DND-41 (cell line): ENCODE measurements around the gene PDXK.
A peak's percentile ranks its signal among the peaks of the same experiment; 100 is the strongest.

ENCODE experiments used
- ATAC-seq: fragments of 200-7000 bp; cut with Tn5 transposase; 3 replicates; pipeline ENCODE4 v1.9.1; 2021; ENCODE audit warnings: low read depth; ENCODE audit not compliant: insufficient read depth
- DNase-seq: peaks from one replicate; pipeline ENCODE4 v3.0.0-alpha.2; 2020
- H2AFZ ChIP-seq: 2 replicates; pipeline ENCODE4 v1.6.0; 2012; ENCODE audit warnings: low read depth, low read length
- H3K27ac ChIP-seq: 2 replicates; pipeline ENCODE4 v1.5.1; 2012; ENCODE audit warnings: low read length, inconsistent platforms
- H3K27me3 ChIP-seq: fragments of 200-600 bp; sonication (generic); 2 replicates; pipeline ENCODE4 v1.6.0; 2012; ENCODE audit warnings: low read length, mild to moderate bottlenecking, inconsistent platforms; ENCODE audit not compliant: insufficient read depth, poor library complexity
- H3K36me3 ChIP-seq: 2 replicates; pipeline ENCODE4 v1.5.1; 2012; ENCODE audit warnings: low read length, inconsistent platforms; ENCODE audit not compliant: insufficient read depth
- H3K4me1 ChIP-seq: 2 replicates; pipeline ENCODE4 v1.5.1; 2012; ENCODE audit warnings: mild to moderate bottlenecking, low read length; ENCODE audit not compliant: insufficient read depth
- H3K4me2 ChIP-seq: 2 replicates; pipeline ENCODE4 v1.6.0; 2012; ENCODE audit warnings: mild to moderate bottlenecking, moderate library complexity, low read length, inconsistent platforms; ENCODE audit not compliant: insufficient read depth
- H3K4me3 ChIP-seq, 2 experiments: fragments of 200-600 bp in 1 of 2; shearing (Covaris generic) in 1 of 2; 2 replicates each; pipeline ENCODE4 v1.5.1; 2012 to 2016; ENCODE audit warnings: inconsistent platforms in 2 of 2, low read length in 2 of 2, mild to moderate bottlenecking in 2 of 2, low read depth in 1 of 2, moderate library complexity in 1 of 2
- H3K79me2 ChIP-seq: 2 replicates; pipeline ENCODE4 v1.6.0; 2012; ENCODE audit warnings: low read length, inconsistent platforms; ENCODE audit not compliant: insufficient read depth
- H3K9ac ChIP-seq: 2 replicates; pipeline ENCODE4 v1.6.0; 2012; ENCODE audit warnings: low read depth, mild to moderate bottlenecking, inconsistent platforms, low read length, moderate library complexity
- H3K9me3 ChIP-seq: 2 replicates; pipeline ENCODE4 v1.5.1; 2012; ENCODE audit warnings: low read length, moderate library complexity, mild to moderate bottlenecking, inconsistent platforms; ENCODE audit not compliant: insufficient read depth, severe bottlenecking
- H4K20me1 ChIP-seq: 2 replicates; pipeline ENCODE4 v1.6.0; 2012; ENCODE audit warnings: low read length; ENCODE audit not compliant: insufficient read depth
- EZH2 ChIP-seq: IDR thresholded peaks from 3 replicates; pipeline ENCODE4 v1.6.1; 2012; ENCODE audit warnings: borderline replicate concordance, low read depth, mild to moderate bottlenecking, moderate library complexity, low read length, inconsistent platforms; ENCODE audit not compliant: severe bottlenecking
- TF ChIP-seq, protein P1 (sequence below): IDR thresholded peaks from 2 replicates; pipeline ENCODE4 v1.5.1; 2012; ENCODE audit warnings: borderline replicate concordance, low read length, moderate library complexity, mild to moderate bottlenecking; ENCODE audit not compliant: poor library complexity, severe bottlenecking; ENCODE audit errors: extremely low read depth

PDXK gene

DNA sequence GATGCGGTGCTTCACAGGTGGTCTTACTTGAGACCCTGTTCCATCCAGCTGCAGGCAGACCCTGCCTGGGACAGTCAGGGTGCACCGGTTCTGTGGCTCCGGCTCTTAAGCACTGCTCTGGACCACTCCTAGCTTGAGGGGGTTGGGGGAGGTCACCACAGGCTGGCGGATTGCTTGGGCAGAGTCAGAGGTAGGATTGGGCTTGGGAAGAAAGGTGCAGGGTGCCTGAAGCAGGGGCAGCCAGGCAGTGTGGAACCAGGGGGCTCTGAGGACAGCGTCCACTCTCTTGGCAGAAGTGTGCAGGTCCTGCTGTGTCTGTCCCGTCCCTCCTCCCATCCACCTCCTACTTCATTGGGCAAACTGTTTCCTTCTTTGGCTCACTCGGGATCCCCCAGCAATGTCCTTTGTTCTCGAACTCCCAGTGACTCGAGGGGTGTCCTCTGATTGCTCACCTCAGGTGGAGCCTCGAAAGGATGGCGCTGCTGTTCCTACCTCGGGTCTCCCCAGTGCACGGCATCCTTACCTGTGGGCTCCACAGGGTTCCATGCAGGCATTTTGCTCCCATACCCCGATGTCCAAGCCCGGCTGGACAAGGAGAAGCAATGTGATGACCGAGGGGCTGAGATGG lies 1.7 kb downstream of the PDXK start:
- H3K36me3 ChIP-seq = peaks cover 14% of the 10 kb centered on the region
- H4K20me1 ChIP-seq = peaks cover 37% of the 10 kb centered on the region
- TF ChIP-seq, protein P1, sequence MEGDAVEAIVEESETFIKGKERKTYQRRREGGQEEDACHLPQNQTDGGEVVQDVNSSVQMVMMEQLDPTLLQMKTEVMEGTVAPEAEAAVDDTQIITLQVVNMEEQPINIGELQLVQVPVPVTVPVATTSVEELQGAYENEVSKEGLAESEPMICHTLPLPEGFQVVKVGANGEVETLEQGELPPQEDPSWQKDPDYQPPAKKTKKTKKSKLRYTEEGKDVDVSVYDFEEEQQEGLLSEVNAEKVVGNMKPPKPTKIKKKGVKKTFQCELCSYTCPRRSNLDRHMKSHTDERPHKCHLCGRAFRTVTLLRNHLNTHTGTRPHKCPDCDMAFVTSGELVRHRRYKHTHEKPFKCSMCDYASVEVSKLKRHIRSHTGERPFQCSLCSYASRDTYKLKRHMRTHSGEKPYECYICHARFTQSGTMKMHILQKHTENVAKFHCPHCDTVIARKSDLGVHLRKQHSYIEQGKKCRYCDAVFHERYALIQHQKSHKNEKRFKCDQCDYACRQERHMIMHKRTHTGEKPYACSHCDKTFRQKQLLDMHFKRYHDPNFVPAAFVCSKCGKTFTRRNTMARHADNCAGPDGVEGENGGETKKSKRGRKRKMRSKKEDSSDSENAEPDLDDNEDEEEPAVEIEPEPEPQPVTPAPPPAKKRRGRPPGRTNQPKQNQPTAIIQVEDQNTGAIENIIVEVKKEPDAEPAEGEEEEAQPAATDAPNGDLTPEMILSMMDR = no peak
- H2AFZ ChIP-seq = no peak overlapping the region
- peaks cover 30% of the 10 kb centered on the region for H3K4me1 ChIP-seq
- H3K27ac ChIP-seq = peak overlapping the region; percentile 66; the same call in 1 of the 2 replicates
- H3K79me2 ChIP-seq = peaks cover 30% of the 10 kb centered on the region
- H3K9me3 ChIP-seq = no peaks in the 10 kb centered on the region
- H3K4me3 ChIP-seq = peak overlapping the region in 1 of 2 experiments; percentile 91; a peak in 2 of 4 replicates
- H3K9ac ChIP-seq = peak overlapping the region; percentile 67
- no peaks in the 10 kb centered on the region for H3K27me3 ChIP-seq
- ATAC-seq = no peak
- no peak for DNase-seq
- peak overlapping the region; percentile 95 for H3K4me2 ChIP-seq

DNA sequence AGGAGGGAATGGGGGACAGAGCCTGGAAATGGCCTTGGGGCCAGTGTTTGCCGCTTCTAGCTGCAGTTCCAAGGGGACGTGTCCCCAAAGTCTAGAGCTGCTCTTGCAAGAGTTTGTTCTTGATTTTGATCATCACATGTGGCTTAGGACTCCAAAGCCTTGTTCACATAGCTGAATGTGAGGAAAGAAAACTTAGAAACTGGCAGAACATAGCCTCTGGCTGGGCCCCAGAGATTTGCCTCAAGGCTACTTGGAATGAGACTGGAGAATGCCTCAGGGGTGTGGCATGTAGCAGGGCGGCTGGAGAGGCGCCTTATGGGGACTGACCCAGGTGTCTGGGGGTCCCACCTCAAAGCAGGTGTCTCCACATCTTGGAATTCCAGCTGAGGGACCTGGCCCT lies 2.3 kb downstream of the PDXK start:
- Histone ChIP-seq H3K4me3 (no peak overlapping the region), H3K79me2 (peaks cover 30% of the 10 kb centered on the region)

DNA sequence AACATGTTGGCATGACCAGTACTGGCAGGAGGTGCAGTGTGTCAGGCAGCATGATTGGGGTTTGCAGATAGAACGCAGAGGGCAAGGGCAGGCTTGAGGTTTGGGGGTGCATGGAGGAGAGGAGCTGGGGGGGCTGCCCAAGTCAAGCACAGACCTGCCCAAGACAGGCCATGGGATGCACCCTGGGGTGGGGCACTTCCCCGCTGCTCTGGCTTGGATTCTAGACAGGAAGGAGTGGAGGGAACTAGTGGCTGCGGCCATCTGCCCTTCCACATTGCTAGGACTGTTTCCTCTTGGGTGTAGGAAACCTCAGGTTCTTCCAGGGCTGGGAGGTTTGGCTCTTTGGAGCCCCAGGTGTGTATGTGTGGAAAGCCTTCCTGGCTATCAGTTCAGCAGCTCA lies 3.0 kb downstream of the PDXK start:
- Histone ChIP-seq H3K9ac (no peak overlapping the region), H2AFZ (no peak overlapping the region), H3K79me2 (peaks cover 33% of the 10 kb centered on the region), H3K4me3 (no peak overlapping the region), H4K20me1 (peaks cover 41% of the 10 kb centered on the region), H3K9me3 (no peaks in the 10 kb centered on the region), H3K36me3 (peaks cover 14% of the 10 kb centered on the region), H3K4me1 (peaks cover 30% of the 10 kb centered on the region), H3K27ac (no peak overlapping the region), H3K27me3 (no peaks in the 10 kb centered on the region), H3K4me2 (0 out of 2 replicates have a peak overlapping the region, but pooled peaks have one; percentile 4)
- ATAC-seq = no peak
- TF ChIP-seq, protein P1 = no peak
- no peak for TF ChIP-seq EZH2
- no peak for DNase-seq

More for the DNA sequence above, 2.3 kb downstream of the PDXK start:
- no peaks in the 10 kb centered on the region for H3K9me3 ChIP-seq
- H3K27me3 ChIP-seq = no peaks in the 10 kb centered on the region
- H4K20me1 ChIP-seq = peaks cover 37% of the 10 kb centered on the region
- H3K36me3 ChIP-seq = peaks cover 14% of the 10 kb centered on the region
- peaks cover 30% of the 10 kb centered on the region for H3K4me1 ChIP-seq
- no peak overlapping the region for H2AFZ ChIP-seq
- DNase-seq (no peak), ATAC-seq (no peak)
- no peak overlapping the region for H3K27ac ChIP-seq
- peak overlapping the region; percentile 95 for H3K4me2 ChIP-seq
- no peak for TF ChIP-seq EZH2
- TF ChIP-seq, protein P1 = no peak
- no peak overlapping the region for H3K9ac ChIP-seq

DNA sequence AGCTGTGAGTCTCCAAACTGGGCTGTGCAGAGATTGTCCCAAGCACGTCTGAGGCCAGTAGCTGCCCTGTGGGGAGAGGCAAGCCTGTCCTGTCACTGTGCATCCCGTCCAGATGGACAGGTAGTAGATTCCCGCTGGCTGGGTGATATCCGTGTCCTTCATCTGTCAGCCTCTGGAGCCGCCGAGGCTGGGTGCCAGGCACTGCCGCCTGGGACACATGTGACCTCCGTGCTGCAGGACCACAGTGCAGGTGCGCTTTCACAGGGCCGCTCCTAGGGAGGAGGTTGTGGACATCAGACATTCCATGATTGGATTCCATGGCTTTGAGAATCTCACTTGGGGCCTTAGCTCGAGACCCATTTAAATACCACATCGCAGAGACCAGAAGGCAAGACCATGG lies 4.7 kb downstream of the PDXK start:
- Histone ChIP-seq H3K4me1 (peaks cover 27% of the 10 kb centered on the region), H2AFZ (no peak overlapping the region), H3K4me2 (no peak overlapping the region), H3K4me3 (no peak overlapping the region), H3K9ac (no peak overlapping the region), H3K36me3 (peaks cover 14% of the 10 kb centered on the region), H3K27ac (no peak overlapping the region), H3K9me3 (no peaks in the 10 kb centered on the region), H3K79me2 (peaks cover 40% of the 10 kb centered on the region), H3K27me3 (no peaks in the 10 kb centered on the region), H4K20me1 (peaks cover 57% of the 10 kb centered on the region)
- no peak for ATAC-seq
- no peak for TF ChIP-seq EZH2
- no peak for DNase-seq
